A549 (cell line): ENCODE results near the gene POP4.

Experiments used
- BHLHE40 ChIP-seq: IDR thresholded peaks from 2 replicates; pipeline ENCODE4 v1.6.1; 2012; ENCODE audit warnings: low read depth, low read length, inconsistent platforms
- POLR2A ChIP-seq: IDR thresholded peaks from 2 replicates; pipeline ENCODE4 v1.6.1; 2012; ENCODE audit warnings: mild to moderate bottlenecking, low read length
- TF ChIP-seq, protein P1 (sequence below): fragments of >200 bp; sonication (Bioruptor Twin); formaldehyde crosslinking; IDR thresholded peaks from 3 replicates; pipeline ENCODE4 v1.5.1; 2016

DNA sequence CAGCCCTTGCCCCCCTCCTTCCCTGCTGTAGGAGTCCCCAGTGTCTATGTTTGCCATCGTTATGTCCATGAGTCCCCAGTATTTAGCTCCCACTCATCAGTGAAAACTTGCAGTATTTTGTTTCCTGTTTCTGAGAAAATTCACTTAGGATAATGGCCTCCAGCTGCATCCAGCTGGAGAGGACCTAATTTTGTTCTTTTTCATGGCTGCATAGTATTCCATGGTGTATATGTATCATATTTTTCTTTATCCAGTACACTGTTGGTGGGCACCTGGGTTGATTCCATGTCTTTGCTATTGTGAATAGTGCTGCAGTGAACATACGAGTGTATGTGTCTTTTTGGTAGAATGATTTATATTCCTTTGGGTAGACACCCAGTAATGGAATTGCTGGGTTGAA, 18.0 kb upstream of the POP4 start:
- TF ChIP-seq POLR2A (no peak), BHLHE40 (no peak)
- TF ChIP-seq, protein P1, sequence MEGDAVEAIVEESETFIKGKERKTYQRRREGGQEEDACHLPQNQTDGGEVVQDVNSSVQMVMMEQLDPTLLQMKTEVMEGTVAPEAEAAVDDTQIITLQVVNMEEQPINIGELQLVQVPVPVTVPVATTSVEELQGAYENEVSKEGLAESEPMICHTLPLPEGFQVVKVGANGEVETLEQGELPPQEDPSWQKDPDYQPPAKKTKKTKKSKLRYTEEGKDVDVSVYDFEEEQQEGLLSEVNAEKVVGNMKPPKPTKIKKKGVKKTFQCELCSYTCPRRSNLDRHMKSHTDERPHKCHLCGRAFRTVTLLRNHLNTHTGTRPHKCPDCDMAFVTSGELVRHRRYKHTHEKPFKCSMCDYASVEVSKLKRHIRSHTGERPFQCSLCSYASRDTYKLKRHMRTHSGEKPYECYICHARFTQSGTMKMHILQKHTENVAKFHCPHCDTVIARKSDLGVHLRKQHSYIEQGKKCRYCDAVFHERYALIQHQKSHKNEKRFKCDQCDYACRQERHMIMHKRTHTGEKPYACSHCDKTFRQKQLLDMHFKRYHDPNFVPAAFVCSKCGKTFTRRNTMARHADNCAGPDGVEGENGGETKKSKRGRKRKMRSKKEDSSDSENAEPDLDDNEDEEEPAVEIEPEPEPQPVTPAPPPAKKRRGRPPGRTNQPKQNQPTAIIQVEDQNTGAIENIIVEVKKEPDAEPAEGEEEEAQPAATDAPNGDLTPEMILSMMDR, result no peak
